Ovary (tissue), 9 donors: ENCODE results near the gene MAP4. TPM values are rescaled to one million over a fixed set of nuclear protein-coding genes. Genes with fewer than 3 reads are reported as not detected.

Experiments used
- DNase-seq, 5 donors: peaks; one replicate each; pipeline ENCODE4 v3.0.0-alpha.2; 2019 to 2020
- H3K27ac ChIP-seq, 2 donors: fragments of 200-600 bp; one replicate each; pipeline versions ENCODE4 v1.5.1 to v1.8.0; 2019 to 2022
- H3K27me3 ChIP-seq: fragments of 200-600 bp; one replicate; pipeline ENCODE4 v1.8.0; 2022
- H3K36me3 ChIP-seq: fragments of 200-600 bp; sonication (generic); one replicate; pipeline ENCODE4 v1.5.1; 2019
- H3K4me1 ChIP-seq: one replicate; pipeline ENCODE4 v1.8.1; 2013; ENCODE audit warnings: mild to moderate bottlenecking, moderate library complexity; ENCODE audit not compliant: insufficient read depth
- H3K4me3 ChIP-seq: fragments of 200-600 bp; sonication (generic); one replicate; pipeline ENCODE4 v1.5.1; 2017
- H3K9me3 ChIP-seq, 2 donors: fragments of 200-600 bp in 1 of 2; sonication (generic) in 1 of 2; one replicate each; pipeline versions ENCODE4 v1.5.1 to v1.8.1; 2013 to 2019; ENCODE audit warnings: mild to moderate bottlenecking in 1 of 2, moderate library complexity in 1 of 2
- CTCF ChIP-seq, 3 donors: fragments of 450-650 bp in 2 of 3; fragments of 200-600 bp in 1 of 3; IDR thresholded peaks; one replicate each; pipeline versions ENCODE4 v1.5.1 to v1.8.0; 2016 to 2022; ENCODE audit warnings: antibody characterized with exemption in 3 of 3, mild to moderate bottlenecking in 1 of 3
- EP300 ChIP-seq: sonication (generic); formaldehyde crosslinking; IDR thresholded peaks from one replicate; pipeline ENCODE4 v1.6.1; 2017; ENCODE audit warnings: antibody characterized with exemption
- POLR2A ChIP-seq: fragments of 450-650 bp; IDR thresholded peaks from one replicate; pipeline ENCODE4 v1.6.1; 2017; ENCODE audit warnings: antibody characterized with exemption, mild to moderate bottlenecking, moderate library complexity
- WGBS, 3 donors: extraction: QIAGEN DNeasy Blood & Tissue Kit in 1 of 3; methylation state at CpG; one replicate each; pipeline versions ENCODE4 v1.1.5 to v1.1.7; 2013 to 2017; 5-methylcytosine and 5-hydroxymethylcytosine counted together
- intact Hi-C, 4 donors: fragments of 100-400 bp; cut with DNase I; formaldehyde crosslinking; loops; one replicate each; pipeline versions ENCODE4 v1.11.0 to v1.15.1; 2022 to 2023
- polyA plus RNA-seq, 2 donors: library from polyadenylated mRNA; stranded (reverse); fragments of 200-250 nt in 1 of 2; fragments of 350-450 nt in 1 of 2; fragmentation: Illumina TruSeq in 1 of 2; extraction: RNeasy Lipid Tissue Mini Kit (QIAGEN cat#74804) in 1 of 2; gene quantifications; one replicate each; pipeline ENCODE4 v1.2.3, GENCODE V29; 2013 to 2014
- total RNA-seq, 7 donors: library from RNA; depleted of rRNA in 2 of 7; stranded (reverse); fragments of >200 nt in 2 of 7; fragmentation: NEBNext Ultra II Directional in 3 of 7; extraction: Animal tissue kit (Norgen Biotek cat#: 25700) in 3 of 7; gene quantifications; one replicate each; pipeline versions ENCODE4 v1.1.0 to v1.2.4, GENCODE V29; 2016 to 2023
- donor health status: DM: no; HTN: no; CAD: no; lungs with moderate emphysema.
- donor health status: DM: no; HTN: no; CAD: no.
- donor health status: Bipolar disorder and iron deficiency.
- donor health status: DM: yes; HTN: yes; CAD: no.
- donor health status: DM: no; HTN: no; CAD: no.
- donor health status: DM: yes; HTN: yes; CAD: no.

Gene MAP4
- total and polyA plus RNA-seq, 9 donors, result 64.9 to 271 (median 196) TPM

GRCh38 chr3:48058091-48058490 lies 41.9 kb upstream of the MAP4 start:
- Histone ChIP-seq H3K4me1 (peaks cover 1% of the 10 kb centered on the region), H3K36me3 (no peaks in the 10 kb centered on the region), H3K27ac (no peak overlapping the region), H3K4me3 (no peak overlapping the region), H3K27me3 (no peaks in the 10 kb centered on the region), H3K9me3 (no peaks in the 10 kb centered on the region)
- no peak for DNase-seq
- WGBS, 3 donors, result 35 to 70% (median 68%) methylated on average over 6 of the region's 6 CpGs
- TF ChIP-seq POLR2A, result no peak
- no peak for TF ChIP-seq CTCF (IDR thresholded peaks at IDR 0.05)
- no peak for TF ChIP-seq EP300
- intact Hi-C loops, result no loop called here

- no peak for TF ChIP-seq CTCF (IDR thresholded peaks at IDR 0.05)
- Histone ChIP-seq H3K27ac (no peak overlapping the region), H3K9me3 (no peaks in the 10 kb centered on the region), H3K27me3 (no peaks in the 10 kb centered on the region), H3K4me1 (peaks cover 2% of the 10 kb centered on the region), H3K36me3 (no peaks in the 10 kb centered on the region), H3K4me3 (no peak overlapping the region)
- no peak for DNase-seq
- intact Hi-C loops, result no loop called here
- WGBS, 3 donors, result 15 to 28% (median 26%) methylated on average over 2 of the region's 2 CpGs
Observed at GRCh38 chr3:48057521-48057920, 41.3 kb upstream of the MAP4 start.

GRCh38 chr3:48047841-48048464 lies 31.7 kb upstream of the MAP4 start:
- TF ChIP-seq EP300 (no peak), POLR2A (no peak), CTCF (IDR thresholded peaks at IDR 0.05) (no peak)
- no peak overlapping the region for H3K27ac ChIP-seq

GRCh38 chr3:48042071-48042760 lies 26.0 kb upstream of the MAP4 start:
- intact Hi-C loops, result no loop called here
- no peak for TF ChIP-seq CTCF (IDR thresholded peaks at IDR 0.05)
- no peak for TF ChIP-seq POLR2A
- no peak for TF ChIP-seq EP300

More at GRCh38 chr3:48047841-48048464, 31.7 kb upstream of the MAP4 start:
- intact Hi-C loops, result no loop called here
- Histone ChIP-seq H3K27me3 (no peaks in the 10 kb centered on the region), H3K4me1 (peaks cover 7% of the 10 kb centered on the region), H3K4me3 (no peak overlapping the region), H3K36me3 (no peaks in the 10 kb centered on the region), H3K9me3 (no peaks in the 10 kb centered on the region)
- DNase-seq, result no peak

More at GRCh38 chr3:48042071-48042760, 26.0 kb upstream of the MAP4 start:
- DNase-seq, result no peak
- no peaks in the 10 kb centered on the region for H3K9me3 ChIP-seq
- H3K4me3 ChIP-seq, result no peak overlapping the region
- H3K36me3 ChIP-seq, result no peaks in the 10 kb centered on the region
- 91 to 93% (median 92%) methylated on average over 3 of the region's 3 CpGs for WGBS, 3 donors
- H3K27ac ChIP-seq, result no peak overlapping the region
- peaks cover 6% of the 10 kb centered on the region for H3K4me1 ChIP-seq
- no peaks in the 10 kb centered on the region for H3K27me3 ChIP-seq
